ENCODE data around the gene ADIG.

The ADIG gene

DNA sequence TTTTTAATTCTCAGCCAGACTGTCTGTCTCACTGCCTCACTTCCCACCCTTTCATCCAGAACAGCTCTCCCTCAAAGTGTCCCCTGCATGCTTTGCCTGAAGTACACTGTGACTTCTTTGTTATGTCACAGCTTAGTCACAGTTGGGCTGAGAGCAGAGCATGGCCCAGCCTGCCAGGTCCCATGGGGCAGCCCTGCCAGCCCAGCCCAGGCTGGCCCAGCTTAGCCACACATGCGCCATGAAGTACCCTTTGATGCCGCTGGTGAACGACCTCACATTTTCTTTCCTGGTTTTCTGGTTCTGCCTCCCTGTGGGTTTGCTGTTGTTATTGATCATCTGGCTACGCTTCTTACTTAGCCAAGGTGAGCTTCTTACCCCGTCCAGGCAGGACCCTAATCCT is at the start of gene ADIG:
Gene ADIG, plus strand, starts transcription at position 185 of the 400 bp plus-strand sequence. Its CDS starts 54 bp downstream, at position 239.
- DNase-seq: no peak

DNA sequence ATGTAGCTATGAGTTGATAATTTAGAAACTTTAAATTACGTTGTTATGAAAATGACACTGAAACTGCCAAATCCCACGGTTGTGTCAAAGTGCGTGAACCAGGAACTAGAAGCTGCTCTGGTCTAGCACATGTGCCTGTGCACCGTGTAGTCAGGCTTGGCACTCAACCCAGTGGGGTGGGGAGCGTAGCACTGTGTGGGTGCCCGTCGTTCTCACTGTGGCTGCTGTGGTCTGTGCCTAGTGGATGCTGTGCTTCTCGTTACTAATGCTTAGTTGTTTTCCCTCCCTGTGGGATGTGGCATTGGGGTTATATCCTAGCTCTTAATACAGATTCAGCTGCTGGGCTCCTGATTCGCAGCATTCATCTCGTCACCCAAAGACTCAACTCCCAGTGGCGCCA is 46.2 kb upstream of the ADIG start:
- DNase-seq: no peak

DNA sequence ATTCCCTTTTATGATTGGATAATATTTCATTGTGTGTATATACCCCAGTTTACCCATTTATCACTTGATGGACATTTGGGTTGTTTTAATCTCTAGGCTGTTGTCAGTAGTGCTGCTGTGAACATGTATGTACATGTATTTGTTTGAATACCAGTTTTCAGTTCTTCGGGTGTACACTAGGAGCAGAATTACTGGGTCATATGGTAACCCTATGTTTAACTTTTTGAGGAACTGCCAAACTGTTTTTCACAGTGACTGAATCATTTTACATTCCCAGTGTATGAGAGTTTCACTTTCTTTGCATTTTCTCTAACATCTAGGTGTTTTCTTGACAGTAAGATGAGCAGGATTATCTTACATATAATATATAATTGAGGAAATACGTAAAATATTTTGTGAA is 44.7 kb upstream of the ADIG start:
- no peak for DNase-seq

DNA sequence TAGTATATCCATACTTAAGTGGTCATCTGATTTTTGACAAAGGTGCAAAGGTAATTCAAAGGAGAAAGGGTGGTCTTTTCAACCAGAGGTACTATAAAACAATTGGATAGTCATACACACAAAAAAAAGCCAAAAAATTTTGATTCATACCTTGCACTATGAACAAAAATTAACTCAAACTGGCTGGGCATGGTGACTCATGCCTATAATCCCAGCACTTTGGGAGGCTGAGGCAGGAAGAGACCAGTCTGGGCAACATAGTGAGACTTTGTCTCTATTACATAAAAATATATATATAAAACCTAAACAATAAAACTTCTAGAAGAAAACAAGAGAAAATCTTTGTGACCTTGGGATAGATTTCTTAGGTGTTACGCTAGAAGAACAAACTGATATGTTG is 43.8 kb upstream of the ADIG start:
- no peak for DNase-seq

DNA sequence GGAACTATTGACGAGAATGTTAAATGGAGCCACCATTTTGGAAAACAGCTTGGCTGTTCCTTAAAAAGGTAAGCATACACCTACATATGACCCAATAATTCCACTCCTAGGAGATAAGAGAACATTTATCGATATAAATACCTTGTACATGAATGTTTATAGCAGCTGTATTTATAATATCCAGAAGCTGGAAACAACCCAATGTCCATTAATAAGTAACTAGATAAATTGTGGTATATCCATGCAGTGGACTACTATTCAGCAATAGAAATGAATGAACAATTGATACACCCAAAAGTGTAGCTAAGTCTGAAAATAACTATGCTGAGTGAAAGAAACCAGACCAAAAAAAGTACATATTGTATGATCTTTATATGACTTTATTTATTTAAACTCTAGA is 42.2 kb upstream of the ADIG start:
- DNase-seq: no peak

DNA sequence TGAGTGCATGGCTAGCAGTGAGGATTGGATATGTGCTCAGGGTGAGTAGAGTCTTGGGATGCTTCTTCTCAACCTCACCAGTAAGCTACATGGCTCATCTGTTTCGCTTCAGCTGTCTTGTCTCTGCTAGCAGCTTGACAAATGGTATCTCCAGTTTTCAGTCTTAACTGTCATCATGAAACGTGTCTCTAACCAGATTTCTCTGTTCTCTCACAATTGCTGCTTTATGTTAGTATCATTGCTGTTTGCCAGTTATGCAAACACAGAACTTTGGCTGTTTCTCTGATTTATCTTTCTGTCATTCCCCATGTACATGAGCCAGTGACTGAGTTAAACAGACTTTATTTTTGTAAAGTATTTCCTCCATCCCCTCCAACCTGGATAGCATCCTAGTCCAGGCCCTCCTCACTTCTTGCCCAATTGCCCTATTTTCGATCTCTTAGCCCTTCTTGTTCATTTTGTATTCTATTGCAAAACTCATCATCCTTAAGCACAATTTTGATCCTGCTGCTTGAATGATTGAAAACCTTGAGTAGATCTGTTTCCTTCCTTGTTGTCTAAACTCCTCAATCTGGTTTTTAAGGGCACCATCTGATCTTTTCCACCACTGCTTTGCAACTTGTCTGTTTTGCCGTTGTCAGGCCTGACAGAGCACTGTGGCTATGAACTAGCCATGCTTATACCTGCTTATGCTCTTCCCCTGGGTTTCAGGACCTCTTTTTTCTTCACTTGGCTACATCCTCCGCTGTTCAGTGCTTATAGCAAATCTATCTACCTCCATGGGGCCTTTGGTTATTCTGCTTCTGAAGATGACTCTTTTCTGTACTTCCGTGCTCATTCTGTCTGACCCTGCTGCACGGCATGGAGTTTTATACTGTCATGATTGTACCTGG is 37.7 kb upstream of the ADIG start:
- DNase-seq: no peak

DNA sequence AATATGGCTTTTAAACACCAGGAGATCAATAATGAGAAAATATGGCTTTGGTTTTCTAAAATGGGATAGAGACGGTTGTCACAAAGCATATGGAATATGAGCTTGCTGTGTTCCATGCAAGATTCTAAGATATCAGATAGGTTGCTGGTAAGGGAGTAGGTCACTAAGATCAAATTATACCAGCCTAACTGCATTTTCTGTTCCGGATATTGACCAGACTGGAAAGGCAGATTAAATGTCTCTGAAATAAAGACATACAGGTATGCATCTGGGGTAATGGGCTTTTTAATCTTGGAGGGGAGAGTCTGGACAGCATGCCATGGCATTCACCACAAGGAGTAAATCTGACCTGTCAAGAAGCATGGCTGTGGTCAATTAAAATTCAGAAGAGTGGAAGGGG is 35.2 kb upstream of the ADIG start:
- DNase-seq: no peak

DNA sequence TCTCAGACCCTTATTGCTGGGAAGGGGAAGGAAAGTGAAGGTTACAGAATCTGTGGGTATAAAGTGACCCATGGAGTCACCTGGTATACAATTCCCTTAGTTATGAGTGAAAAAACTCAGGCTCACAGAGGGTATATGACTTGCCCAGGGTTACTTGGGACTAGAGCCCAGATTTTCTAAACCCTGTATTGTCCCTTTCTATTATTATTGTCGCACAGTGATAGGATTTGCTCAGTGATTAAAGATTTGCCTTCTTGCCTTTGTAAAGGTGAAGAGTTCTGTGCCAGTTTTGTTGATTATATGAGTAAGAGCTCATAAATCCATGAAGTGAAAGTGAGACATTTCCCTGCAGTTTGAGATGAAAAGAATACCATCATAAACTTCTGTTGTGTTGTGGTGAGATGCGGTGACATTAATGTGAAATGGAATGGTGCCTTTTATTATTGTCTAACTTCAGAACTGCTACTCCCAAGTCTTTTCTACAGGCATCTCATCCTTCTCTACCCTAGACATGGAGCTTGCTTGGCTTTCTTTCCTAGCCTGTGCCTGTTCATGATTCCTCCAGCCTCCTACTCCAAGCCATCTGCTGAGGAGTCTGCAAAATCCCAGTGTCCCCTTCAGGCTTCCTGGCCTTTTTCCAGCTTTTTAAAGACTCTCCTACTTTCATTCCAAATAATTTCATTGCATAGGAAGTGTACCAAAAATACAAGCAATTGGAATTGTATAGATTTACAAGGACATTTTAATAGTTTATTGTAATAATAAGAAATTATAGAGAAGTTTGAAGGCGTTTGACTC is 33.5 kb upstream of the ADIG start:
- no peak for DNase-seq

DNA sequence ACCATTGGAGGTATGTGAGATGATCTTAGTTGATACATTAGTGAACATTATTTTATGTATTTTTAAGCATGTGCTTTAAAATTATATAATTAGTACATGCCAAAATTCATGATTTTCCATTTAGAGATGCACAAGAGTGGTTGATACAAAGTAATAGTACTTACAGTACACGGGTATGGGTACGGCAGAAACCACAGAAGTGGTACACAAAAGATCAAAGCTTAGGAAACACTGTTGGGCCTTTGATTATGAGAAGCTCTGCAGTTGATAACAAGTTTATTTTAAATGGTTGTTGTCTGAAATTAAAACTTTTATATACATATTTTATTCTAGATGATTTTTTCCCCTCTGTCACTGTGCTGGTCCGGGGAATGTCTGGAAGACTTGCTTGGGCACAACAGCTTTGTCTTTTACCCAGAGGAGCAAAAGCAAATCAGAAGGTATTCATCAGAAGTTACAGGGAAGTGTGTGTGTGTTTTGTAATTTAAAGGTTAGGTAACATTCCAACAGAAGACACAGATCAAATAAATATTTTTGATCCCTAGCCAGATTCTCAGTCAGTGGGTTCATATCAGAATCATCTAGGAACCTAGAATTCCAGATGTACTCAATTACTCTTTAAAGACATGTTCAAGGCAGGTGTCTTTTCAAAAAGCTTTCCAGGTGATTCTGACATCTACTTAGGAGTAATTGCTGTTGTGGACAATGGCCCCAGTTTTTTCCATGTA is 32.5 kb upstream of the ADIG start:
- DNase-seq: no peak

DNA sequence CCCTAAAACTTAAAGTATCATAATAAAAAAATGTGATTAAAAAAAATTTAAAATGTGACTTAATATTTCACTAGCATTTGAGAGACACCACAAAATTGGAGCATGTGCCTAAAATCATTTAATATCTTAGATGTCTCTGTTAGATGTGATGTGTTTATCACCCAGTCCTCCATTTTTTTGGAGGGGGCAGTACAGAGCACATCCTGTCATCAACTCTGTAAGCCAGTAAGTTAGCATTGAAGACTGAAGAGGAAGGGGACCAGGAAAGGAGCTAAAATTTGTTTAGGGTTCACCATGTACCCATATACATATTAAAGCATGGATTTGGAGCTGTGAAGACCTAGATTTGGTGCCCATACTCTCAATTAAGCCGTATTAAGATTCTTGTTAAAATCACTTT is 30.7 kb upstream of the ADIG start:
- DNase-seq: no peak

DNA sequence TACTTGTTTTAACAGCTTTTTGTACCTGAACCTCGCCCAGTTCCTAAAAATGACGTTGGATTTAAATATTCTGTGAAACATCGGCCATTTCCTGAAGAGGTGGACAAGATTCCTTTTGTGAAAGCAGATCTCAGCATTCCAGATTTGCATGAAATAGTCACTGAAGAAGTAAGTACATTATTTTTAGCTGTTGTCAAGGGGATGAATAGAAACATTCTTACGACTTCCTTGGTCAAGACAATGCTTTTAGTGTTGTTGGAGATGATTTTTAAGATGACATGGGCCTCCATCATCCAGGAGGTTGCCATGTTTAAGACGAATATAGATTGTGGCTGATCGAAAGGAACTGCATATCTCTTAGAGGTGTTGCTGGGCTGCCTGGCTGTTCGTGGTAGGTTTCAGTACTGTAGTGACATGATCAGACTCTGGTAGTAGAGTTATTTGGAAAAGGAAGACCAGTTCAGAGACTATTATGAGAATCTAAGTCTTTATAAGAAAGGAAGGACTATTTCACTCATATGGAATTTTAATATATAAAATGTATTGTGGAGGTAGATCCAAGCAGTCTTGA is 29.9 kb upstream of the ADIG start:
- no peak for DNase-seq

DNA sequence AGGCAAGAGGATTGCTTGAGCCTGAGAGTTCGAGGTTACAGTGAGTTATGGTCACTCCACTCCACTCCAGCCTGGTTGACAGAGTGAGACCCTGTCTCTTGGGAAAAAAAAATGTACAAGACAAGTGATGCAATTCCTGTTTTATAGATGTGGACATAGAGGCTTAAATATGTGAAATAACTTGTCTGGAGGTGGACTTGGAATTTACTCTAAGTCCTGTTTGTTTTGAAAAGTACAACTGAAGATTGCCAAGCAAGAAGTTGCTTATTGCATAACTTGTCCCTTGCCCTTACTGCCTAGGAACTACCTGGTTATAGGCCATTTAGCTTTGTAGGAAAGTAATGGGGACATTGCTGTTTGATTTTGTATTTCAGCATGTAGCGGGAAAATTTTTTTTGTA is 26.0 kb upstream of the ADIG start:
- DNase-seq: no peak

DNA sequence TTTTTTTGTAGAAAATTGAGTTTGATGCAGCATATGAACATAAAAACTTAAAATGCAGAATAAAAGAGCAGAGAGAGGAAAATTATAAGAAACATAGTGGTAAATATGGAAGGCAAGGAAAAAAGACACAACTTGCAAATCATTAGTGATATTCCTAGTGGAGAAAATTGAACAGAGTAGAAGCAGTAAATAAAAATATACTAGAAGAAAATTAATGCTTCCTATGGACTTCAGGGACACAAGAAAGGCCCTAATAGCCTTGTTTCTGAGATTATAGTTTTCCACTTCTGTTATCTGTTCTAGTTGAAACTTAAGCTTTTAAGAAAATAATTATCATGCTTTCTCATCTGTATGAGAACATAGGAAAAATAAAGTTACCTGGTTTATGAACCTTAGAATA is 25.6 kb upstream of the ADIG start:
- DNase-seq: no peak

DNA sequence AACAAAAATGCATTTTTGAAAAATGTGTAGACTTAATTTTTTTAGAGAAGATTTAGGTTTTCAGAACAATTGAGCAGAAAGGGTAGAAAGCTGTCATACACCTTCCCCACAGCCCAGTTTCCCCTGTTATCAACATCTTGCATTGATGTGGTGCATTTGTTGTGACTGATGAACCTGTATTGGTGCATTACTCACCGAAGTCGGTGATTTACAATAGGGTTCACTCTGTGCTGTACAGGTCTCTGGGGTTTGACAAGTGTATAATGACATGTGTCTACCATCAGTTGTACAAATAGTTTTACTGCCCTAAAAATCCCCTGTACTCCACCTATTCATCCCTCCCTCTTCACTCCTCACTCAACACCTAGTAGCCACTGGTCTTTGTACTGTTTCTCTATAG is 23.8 kb upstream of the ADIG start:
- no peak for DNase-seq

DNA sequence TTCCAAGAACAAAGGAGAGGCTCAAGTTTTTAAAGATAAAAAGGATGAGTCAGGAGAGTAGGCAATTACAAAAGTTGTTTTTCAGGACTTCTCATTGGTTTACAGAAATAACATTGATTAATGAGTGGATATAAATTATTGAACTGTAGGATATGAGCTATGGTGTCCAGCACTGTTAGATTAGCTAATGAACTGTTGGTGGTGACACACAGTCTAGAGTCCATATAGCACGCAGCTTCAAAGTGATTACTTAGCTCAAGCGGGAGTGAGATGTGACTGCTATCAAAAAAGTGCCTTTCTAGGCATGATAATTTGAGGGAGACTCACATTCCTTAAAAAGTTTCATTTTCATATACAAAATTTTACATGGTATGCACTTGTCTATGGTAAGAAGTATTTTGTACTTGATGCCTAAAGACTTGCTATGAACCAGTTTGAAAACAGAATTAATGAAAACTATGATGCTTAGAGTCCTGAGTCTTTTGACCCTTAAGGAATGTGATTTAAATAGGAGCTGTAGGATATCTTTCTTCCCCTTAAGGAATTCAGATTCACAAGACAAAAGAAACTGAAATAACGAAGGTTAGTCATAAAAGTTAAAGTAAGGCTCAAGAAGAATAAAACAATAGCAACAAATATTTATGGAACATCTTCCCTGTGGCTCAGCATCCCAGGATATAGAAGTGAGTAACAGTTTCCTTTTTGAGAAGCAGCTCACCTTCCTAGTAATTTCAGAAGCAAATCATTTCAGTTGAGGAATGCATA is 22.2 kb upstream of the ADIG start:
- no peak for DNase-seq

DNA sequence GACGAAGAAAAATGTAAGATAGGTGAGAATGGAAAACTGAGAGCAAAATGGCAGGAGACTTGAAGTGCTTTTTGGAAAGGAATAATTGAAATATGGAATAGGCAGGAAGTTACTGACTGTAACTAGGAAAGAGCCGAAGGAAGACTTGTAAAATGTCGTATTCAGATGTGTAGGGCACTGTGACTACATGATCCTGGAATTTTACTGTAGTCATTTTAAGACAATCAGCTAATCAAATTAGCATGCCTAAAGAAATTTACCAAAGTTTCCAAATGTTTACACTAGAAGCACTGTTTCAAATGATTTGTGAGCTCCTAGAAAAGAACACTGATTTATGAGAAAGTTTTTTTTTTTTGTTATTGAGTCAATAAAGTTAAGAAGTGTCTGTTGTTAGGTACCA is 21.2 kb upstream of the ADIG start:
- DNase-seq: no peak

DNA sequence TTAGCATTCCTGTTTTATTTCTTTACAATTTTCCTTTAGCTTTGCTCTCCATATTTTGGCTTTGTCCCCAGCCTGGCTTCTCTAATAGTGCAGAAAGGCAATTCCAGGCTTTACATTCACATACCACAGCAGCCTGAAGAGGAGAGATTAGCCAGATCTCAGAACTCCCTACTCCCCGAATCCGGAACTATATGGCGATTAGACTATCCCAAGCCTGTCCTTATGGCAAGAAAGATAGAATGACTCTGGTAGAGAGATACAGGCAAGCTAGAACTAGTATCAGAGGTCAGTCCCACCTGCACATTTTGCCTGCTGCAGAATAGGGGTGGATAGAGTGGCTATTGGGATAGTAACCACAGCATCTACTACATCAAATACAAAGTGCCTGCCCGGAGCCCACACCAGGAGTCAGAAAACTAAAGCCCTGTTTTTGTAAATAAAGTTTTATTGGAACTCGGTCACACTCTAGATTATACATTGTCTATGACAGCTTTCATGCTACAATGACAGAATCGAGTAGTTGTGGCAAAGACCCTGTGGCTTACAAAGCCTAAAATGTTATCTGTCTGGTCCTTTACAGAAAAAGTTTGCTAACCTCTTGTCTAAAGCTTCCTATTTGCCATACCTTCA is 17.1 kb upstream of the ADIG start:
- DNase-seq: no peak

DNA sequence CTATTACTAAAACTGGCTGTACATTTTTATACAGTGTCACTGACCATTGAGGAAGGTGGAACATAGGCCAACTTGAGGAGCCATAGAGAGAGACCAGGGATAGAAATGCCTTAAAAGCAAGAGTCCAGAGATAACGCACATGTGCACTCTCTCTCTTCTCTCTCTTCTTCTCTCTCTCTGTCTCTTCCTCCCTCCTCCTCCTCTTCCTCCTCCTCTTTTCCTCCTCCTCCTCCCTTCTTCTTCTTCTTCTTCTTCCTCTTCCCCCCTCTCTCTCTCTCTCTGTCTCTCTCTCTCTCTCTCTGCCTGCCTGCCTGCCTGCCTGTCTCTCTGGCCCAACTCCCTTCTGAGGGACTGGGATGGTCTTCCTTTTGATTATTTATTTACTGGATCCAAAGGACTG is 16.3 kb upstream of the ADIG start:
- no peak for DNase-seq

DNA sequence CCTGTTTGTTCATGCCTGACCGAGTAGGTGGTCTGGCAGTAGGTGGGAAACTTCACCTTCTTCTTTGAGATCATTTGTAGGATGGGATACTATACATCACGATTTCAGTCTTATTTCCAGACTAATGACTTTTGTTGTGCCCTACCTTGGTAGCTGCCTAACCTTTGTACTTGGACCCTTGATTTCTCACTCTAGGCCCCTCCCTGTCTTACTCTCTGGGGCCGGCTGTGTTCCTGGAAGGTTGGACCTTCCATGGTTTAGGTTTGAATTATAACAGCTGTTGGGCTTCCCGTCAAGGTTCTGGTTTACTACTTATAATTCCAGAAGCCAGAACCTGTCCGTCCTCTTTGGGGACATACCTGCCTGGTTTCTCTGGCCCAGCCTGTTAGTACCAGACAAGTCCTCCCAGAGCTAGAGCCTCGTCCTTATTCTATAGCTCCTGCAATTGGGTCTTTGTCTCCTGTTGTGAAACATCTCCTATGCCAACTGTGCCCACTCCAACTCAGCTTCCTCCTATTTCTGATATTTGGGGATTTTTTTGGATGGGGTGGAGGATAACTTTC is 14.9 kb upstream of the ADIG start:
- DNase-seq: no peak

DNA sequence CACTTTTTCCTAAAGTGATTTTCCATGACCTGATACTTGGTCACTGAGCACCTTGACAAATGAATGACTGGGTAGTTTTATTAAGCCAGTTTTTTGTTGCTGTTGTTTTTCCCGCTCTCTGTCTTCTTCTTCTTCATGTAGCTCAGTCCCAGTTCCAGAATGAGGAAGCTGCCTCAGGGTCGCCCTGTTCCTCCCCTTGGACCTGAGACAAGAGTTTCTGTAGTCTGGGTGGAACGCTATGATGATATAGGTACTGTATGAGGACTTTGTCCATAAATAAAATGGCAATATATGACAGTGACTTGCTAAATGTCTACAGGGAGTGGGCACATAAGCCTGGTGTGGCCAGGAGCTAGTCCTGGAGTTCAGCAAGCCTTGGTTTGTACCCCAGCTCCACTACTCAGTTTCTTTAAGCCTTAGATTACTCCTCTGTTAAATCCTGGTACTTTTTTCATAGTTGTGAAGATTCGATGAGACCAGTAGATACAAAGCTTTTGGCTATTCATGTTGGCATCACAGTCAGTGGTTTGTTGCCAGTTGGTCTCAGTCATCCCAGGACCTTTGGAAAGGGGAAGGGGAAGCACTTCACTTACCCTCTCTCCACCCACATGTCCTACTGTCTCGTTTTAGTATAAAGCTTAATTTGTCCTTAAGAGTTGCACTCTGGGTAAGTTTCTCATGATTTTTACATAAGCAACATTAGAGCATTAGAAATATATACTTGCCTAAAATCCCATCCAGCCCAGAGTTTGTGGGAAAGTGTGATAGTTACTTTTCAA is 11.1 kb upstream of the ADIG start:
- no peak for DNase-seq

DNA sequence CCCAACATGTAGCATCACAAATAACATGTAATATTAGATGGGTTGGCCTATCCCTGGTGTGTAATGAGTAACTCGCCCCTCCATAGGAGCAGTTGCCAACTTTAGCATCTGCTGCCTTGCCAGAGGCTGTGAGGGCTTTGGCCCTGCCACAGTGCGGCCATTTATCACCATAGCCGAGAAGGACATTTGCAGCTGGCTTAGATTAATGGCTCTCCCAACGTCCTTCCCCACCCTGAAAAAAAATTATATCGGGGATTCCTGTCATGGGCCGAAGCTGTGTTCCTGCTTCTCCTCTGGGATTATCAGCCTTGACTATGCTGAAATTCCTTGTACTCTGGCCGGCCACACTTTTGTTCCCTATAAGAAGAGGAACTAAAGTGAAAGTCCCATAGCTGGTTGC is 7.6 kb upstream of the ADIG start:
- DNase-seq: no peak

All from SIG-M5 (cell line).